Natural killer cell (primary cell): ENCODE measurements around the gene RAPGEF5. TPM values are rescaled to one million over a fixed set of nuclear protein-coding genes. Genes with fewer than 3 reads are reported as not detected.

Experiments
- ATAC-seq, 3 donors: fragments of 150-1000 bp in 2 of 3; fragments of 200-7000 bp in 1 of 3; cut with Tn5 transposase; 1 replicate in 1 of 3; 2 replicates in 2 of 3; pipeline ENCODE4 v1.10.0; 2021; ENCODE audit warnings: mild to moderate bottlenecking in 2 of 3, moderate library complexity in 2 of 3
- DNase-seq, 2 donors: peaks; one replicate each; pipeline versions ENCODE4 v3.0.0 to v3.0.0-alpha.2; 2013 to 2021; ENCODE audit warnings: mixed read lengths in 1 of 2
- H3K27ac ChIP-seq: one replicate; pipeline ENCODE4 v1.5.1; 2013; ENCODE audit warnings: mild to moderate bottlenecking, low read length
- H3K27me3 ChIP-seq: one replicate; pipeline ENCODE4 v1.6.1; 2013; ENCODE audit warnings: low read length; ENCODE audit not compliant: control insufficient read depth, insufficient read depth
- H3K36me3 ChIP-seq: one replicate; pipeline ENCODE4 v1.6.1; 2013; ENCODE audit warnings: low read length; ENCODE audit not compliant: control insufficient read depth, insufficient read depth
- H3K4me1 ChIP-seq: one replicate; pipeline ENCODE4 v1.6.1; 2013; ENCODE audit warnings: low read length; ENCODE audit not compliant: control insufficient read depth, insufficient read depth
- H3K4me3 ChIP-seq: one replicate; pipeline ENCODE4 v1.5.1; 2013; ENCODE audit warnings: low read length
- H3K9me3 ChIP-seq: one replicate; pipeline ENCODE4 v1.6.1; 2013; ENCODE audit warnings: low read length; ENCODE audit not compliant: control insufficient read depth, insufficient read depth
- H3K27ac Mint-ChIP-seq, 2 donors: one replicate each; pipeline ENCODE4 v1.8.0; 2022; ENCODE audit warnings: mild to moderate bottlenecking in 2 of 2, mixed read lengths in 2 of 2, moderate library complexity in 1 of 2
- H3K27me3 Mint-ChIP-seq, 2 donors: one replicate each; pipeline ENCODE4 v1.8.0; 2022; ENCODE audit warnings: low read depth in 2 of 2, mixed read lengths in 2 of 2
- H3K36me3 Mint-ChIP-seq: one replicate; pipeline ENCODE4 v1.8.0; 2022; ENCODE audit warnings: mixed read lengths
- H3K4me1 Mint-ChIP-seq, 2 donors: one replicate each; pipeline ENCODE4 v1.8.0; 2022; ENCODE audit warnings: mixed read lengths in 2 of 2
- H3K4me3 Mint-ChIP-seq: one replicate; pipeline ENCODE4 v1.8.0; 2022; ENCODE audit warnings: mild to moderate bottlenecking, moderate library complexity, mixed read lengths
- H3K9me3 Mint-ChIP-seq, 2 donors: one replicate each; pipeline ENCODE4 v1.8.0; 2022; ENCODE audit warnings: mixed read lengths in 2 of 2
- WGBS: methylation state at CpG from one replicate; pipeline ENCODE4 v1.1.7; 2013; ENCODE audit warnings: missing lambda C conversion rate; ENCODE audit not compliant: insufficient coverage; 5-methylcytosine and 5-hydroxymethylcytosine counted together
- intact Hi-C: fragments of 100-400 bp; cut with micrococcal nuclease; formaldehyde crosslinking; loops from one replicate; pipeline ENCODE4 v1.14.2; 2022
- total RNA-seq, 4 donors: library from RNA; stranded (reverse); fragments of 120-200 nt in 1 of 4; gene quantifications; one replicate each; pipeline versions ENCODE4 v1.2.3 to v1.2.4, GENCODE V29; 2013 to 2022
- TF ChIP-seq, protein P1 (sequence below): fragments of 200-600 bp; IDR thresholded peaks from one replicate; pipeline ENCODE4 v1.8.0; 2022; ENCODE audit warnings: antibody characterized with exemption

Gene RAPGEF5
- total RNA-seq, 3 donors from 2014 or later (not counting 1 experiment from before 2014, with no cell fraction given) = 0.26 to 0.33 TPM; not detected in 1

DNA sequence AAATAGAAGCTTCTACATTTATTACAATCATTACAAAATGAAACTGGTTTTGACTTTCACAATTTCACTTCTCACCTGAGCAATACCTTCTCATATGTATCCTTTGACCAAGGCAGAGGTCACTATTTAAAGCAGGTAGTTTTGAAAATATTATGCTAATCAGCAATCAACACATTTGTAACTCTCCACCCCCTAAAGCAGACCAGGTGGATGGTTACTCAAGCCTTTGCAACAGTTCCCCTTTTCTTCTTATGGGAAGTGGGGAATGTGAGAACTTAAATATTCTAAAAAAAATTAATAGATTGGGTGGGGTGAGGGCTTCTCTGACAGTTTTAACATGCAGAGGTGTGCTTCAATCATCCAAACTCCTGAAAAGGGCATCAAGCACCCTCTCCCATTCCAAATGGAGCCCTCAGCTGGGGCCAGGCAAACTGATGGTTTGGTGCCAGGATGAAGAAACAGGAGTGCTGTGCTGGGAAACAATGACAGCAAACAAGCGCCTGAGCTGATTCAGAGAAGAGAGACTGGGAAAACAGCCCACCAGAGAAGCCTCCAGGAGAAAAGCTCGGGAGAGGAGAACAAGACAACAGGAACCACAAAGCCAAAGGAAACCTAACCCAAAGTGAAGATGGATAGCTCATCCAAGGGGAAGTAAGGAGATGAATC lies 17.1 kb downstream of the RAPGEF5 start:
- intact Hi-C loops = no loop called here
- H3K27ac Mint-ChIP-seq = no peak overlapping the region
- no peak for ATAC-seq
- TF ChIP-seq, protein P1, sequence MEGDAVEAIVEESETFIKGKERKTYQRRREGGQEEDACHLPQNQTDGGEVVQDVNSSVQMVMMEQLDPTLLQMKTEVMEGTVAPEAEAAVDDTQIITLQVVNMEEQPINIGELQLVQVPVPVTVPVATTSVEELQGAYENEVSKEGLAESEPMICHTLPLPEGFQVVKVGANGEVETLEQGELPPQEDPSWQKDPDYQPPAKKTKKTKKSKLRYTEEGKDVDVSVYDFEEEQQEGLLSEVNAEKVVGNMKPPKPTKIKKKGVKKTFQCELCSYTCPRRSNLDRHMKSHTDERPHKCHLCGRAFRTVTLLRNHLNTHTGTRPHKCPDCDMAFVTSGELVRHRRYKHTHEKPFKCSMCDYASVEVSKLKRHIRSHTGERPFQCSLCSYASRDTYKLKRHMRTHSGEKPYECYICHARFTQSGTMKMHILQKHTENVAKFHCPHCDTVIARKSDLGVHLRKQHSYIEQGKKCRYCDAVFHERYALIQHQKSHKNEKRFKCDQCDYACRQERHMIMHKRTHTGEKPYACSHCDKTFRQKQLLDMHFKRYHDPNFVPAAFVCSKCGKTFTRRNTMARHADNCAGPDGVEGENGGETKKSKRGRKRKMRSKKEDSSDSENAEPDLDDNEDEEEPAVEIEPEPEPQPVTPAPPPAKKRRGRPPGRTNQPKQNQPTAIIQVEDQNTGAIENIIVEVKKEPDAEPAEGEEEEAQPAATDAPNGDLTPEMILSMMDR = no peak
- Histone ChIP-seq H3K36me3 (no peaks in the 10 kb centered on the region), H3K9me3 (no peaks in the 10 kb centered on the region), H3K4me1 (no peaks in the 10 kb centered on the region), H3K27ac (no peak overlapping the region), H3K4me3 (no peak overlapping the region), H3K27me3 (no peaks in the 10 kb centered on the region)
- H3K4me3 Mint-ChIP-seq = no peak overlapping the region
- 67% methylated on average over 2 of the region's 2 CpGs for WGBS
- no peaks in the 10 kb centered on the region for H3K9me3 Mint-ChIP-seq
- H3K36me3 Mint-ChIP-seq = no peaks in the 10 kb centered on the region
- peaks cover 0 to 5% of the 10 kb centered on the region in 2 donors for H3K27me3 Mint-ChIP-seq
- no peaks in the 10 kb centered on the region for H3K4me1 Mint-ChIP-seq
- DNase-seq = no peak

DNA sequence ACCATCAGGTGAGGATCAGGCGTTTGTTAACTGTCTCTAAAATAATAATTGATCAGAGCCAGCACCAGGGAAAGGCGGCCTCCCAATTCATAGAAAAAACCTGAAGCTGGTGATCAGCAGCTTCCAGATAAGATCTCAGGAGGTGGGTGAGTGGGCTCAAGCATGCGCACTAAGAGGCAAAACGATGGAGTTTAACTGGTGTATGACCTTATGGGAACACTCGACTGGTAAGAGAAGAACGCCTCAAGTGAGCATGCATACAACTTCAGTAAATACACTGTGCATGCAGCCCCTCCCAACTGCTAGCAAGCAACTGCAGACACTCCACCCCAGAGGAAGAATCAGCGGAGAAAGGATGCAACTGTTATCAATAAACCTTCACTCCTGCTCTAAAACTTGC lies 18.1 kb downstream of the RAPGEF5 start:
- Histone ChIP-seq H3K4me3 (no peak overlapping the region), H3K27me3 (no peaks in the 10 kb centered on the region), H3K4me1 (no peaks in the 10 kb centered on the region), H3K27ac (no peak overlapping the region), H3K9me3 (no peaks in the 10 kb centered on the region), H3K36me3 (no peaks in the 10 kb centered on the region)
- no peaks in the 10 kb centered on the region for H3K9me3 Mint-ChIP-seq
- H3K27me3 Mint-ChIP-seq = peaks cover 0 to 5% of the 10 kb centered on the region in 2 donors
- no peak overlapping the region for H3K4me3 Mint-ChIP-seq
- no peaks in the 10 kb centered on the region for H3K4me1 Mint-ChIP-seq
- TF ChIP-seq, protein P1 = no peak
- intact Hi-C loops = no loop called here
- no peak overlapping the region for H3K27ac Mint-ChIP-seq
- H3K36me3 Mint-ChIP-seq = no peaks in the 10 kb centered on the region
- DNase-seq (no peak), ATAC-seq (no peak)
- WGBS = 83% methylated on average over 7 of the region's 7 CpGs

DNA sequence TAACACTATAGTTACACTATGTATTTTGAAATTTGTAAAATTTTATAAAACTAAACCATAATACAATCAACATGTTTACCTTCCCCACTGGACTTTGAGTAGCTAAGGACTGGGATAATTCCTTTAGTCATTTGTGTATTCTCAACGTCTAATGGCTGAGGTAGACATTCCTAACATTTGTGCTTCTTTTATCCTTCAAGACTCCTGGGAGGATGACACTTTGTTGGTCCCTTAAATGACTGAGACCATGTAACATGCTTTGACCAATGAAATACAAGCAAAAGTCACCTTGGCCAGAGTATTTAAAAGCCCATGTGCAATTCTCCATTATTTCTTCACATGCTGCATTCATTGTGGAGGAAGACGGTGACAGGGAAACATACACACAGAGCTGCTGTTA lies 18.5 kb downstream of the RAPGEF5 start:
- H3K4me1 ChIP-seq = no peaks in the 10 kb centered on the region
- intact Hi-C loops = no loop called here
- H3K4me3 ChIP-seq = no peak overlapping the region
- H3K27ac ChIP-seq = no peak overlapping the region
- ATAC-seq (no peak), DNase-seq (no peak)
- Mint-ChIP-seq H3K9me3 (no peaks in the 10 kb centered on the region), H3K4me3 (no peak overlapping the region), H3K4me1 (no peaks in the 10 kb centered on the region), H3K36me3 (no peaks in the 10 kb centered on the region), H3K27ac (no peak overlapping the region), H3K27me3 (peaks cover 0 to 5% of the 10 kb centered on the region in 2 donors)
- TF ChIP-seq, protein P1 = no peak
- H3K9me3 ChIP-seq = no peaks in the 10 kb centered on the region
- H3K27me3 ChIP-seq = no peaks in the 10 kb centered on the region
- 72% methylated on average over 2 of the region's 2 CpGs for WGBS
- H3K36me3 ChIP-seq = no peaks in the 10 kb centered on the region

DNA sequence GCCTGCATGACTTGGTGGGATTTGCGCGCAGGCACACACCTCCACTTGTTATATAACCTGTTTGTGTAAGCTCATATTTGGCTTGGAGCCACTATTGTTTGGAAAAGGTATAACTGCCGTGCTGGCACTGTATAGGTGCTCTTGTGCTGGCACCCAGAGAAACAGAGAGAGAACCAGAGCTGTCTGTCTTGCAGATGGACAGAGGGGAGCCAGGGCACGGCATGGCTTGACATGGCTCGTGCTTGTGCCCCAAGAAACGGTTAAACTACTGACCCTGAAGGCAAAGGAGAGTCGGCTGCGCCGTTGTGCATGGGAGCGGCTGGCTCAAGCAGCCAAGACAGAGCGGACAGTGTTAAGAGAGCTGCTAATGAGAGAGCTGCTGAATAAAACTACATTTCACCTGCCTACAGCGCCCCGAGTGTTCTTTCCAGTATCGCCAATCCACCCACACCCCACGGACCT lies 23.2 kb downstream of the RAPGEF5 start:
- Mint-ChIP-seq H3K4me1 (no peaks in the 10 kb centered on the region), H3K4me3 (no peak overlapping the region), H3K27ac (no peak overlapping the region), H3K9me3 (no peaks in the 10 kb centered on the region), H3K27me3 (peaks cover 8 to 15% of the 10 kb centered on the region in 2 donors), H3K36me3 (no peaks in the 10 kb centered on the region)
- Histone ChIP-seq H3K4me1 (no peaks in the 10 kb centered on the region), H3K27me3 (no peaks in the 10 kb centered on the region), H3K9me3 (no peaks in the 10 kb centered on the region), H3K27ac (no peak overlapping the region), H3K36me3 (no peaks in the 10 kb centered on the region), H3K4me3 (no peak overlapping the region)
- DNase-seq = no peak
- WGBS = 93% methylated on average over 15 of the region's 15 CpGs
- intact Hi-C loops = no loop called here
- TF ChIP-seq, protein P1 = no peak
- ATAC-seq = no peak
